ENCODE measurements around the gene ZMAT5. TPM values are rescaled to one million over a fixed set of nuclear protein-coding genes. Genes with fewer than 3 reads are reported as not detected.
A peak's percentile ranks its signal among the peaks of the same experiment; 100 is the strongest.

The ZMAT5 gene
- total RNA-seq, 1 donor from 2014 or later, result 37.1 TPM

- TF ChIP-seq CTCF (IDR thresholded peaks at IDR 0.05; ENCODE audit: insufficient read depth, low read length, poor library complexity, severe bottlenecking), result no peak
- Histone ChIP-seq H3K36me3 (ENCODE audit: control insufficient read depth, insufficient read depth, low read length) (no peaks in the 10 kb centered on the region), H3K27me3 (ENCODE audit: control insufficient read depth, insufficient read depth, low read length) (no peaks in the 10 kb centered on the region), H3K4me3 (ENCODE audit: low read depth, low read length) (no peak overlapping the region)
- DNase-seq (ENCODE audit: low read depth), result peak; percentile 44
Observed at GRCh38 chr22:29773233-29773632, 6.4 kb upstream of the ZMAT5 start.

GRCh38 chr22:29772170-29772641, 5.4 kb upstream of the ZMAT5 start:
- H3K27me3 ChIP-seq (ENCODE audit: control insufficient read depth, insufficient read depth, low read length), result no peaks in the 10 kb centered on the region
- H3K36me3 ChIP-seq (ENCODE audit: control insufficient read depth, insufficient read depth, low read length), result no peaks in the 10 kb centered on the region
- H3K4me3 ChIP-seq (ENCODE audit: low read depth, low read length), result no peak overlapping the region
- DNase-seq (ENCODE audit: low read depth), result no peak
- TF ChIP-seq CTCF (IDR thresholded peaks at IDR 0.05; ENCODE audit: insufficient read depth, low read length, poor library complexity, severe bottlenecking), result peak; percentile 35

GRCh38 chr22:29769723-29770321, 3.0 kb upstream of the ZMAT5 start:
- no peaks in the 10 kb centered on the region for H3K36me3 ChIP-seq (ENCODE audit: control insufficient read depth, insufficient read depth, low read length)
- TF ChIP-seq CTCF (IDR thresholded peaks at IDR 0.05; ENCODE audit: insufficient read depth, low read length, poor library complexity, severe bottlenecking), result no peak
- no peaks in the 10 kb centered on the region for H3K27me3 ChIP-seq (ENCODE audit: control insufficient read depth, insufficient read depth, low read length)
- H3K4me3 ChIP-seq (ENCODE audit: low read depth, low read length), result no peak overlapping the region
- DNase-seq (ENCODE audit: low read depth), result no peak

GRCh38 chr22:29768052-29768693, 1.4 kb upstream of the ZMAT5 start:
- TF ChIP-seq CTCF (IDR thresholded peaks at IDR 0.05; ENCODE audit: insufficient read depth, low read length, poor library complexity, severe bottlenecking), result no peak
- H3K36me3 ChIP-seq (ENCODE audit: control insufficient read depth, insufficient read depth, low read length), result no peaks in the 10 kb centered on the region
- no peak for DNase-seq (ENCODE audit: low read depth)
- H3K27me3 ChIP-seq (ENCODE audit: control insufficient read depth, insufficient read depth, low read length), result no peaks in the 10 kb centered on the region
- H3K4me3 ChIP-seq (ENCODE audit: low read depth, low read length), result peak overlapping the region; percentile 91

- Histone ChIP-seq H3K4me3 (ENCODE audit: low read depth, low read length) (peak within 1 kb of the TSS; percentile 91), H3K36me3 (ENCODE audit: control insufficient read depth, insufficient read depth, low read length) (no peaks in the 10 kb centered on the region), H3K27me3 (ENCODE audit: control insufficient read depth, insufficient read depth, low read length) (no peaks in the 10 kb centered on the region)
- no peak for TF ChIP-seq CTCF (IDR thresholded peaks at IDR 0.05; ENCODE audit: insufficient read depth, low read length, poor library complexity, severe bottlenecking)
- DNase-seq (ENCODE audit: low read depth), result peak; percentile 65
Observed at GRCh38 chr22:29767171-29768051, 604 bp upstream of the ZMAT5 start, which contains the start of gene UQCR10. Gene UQCR10 (plus strand): TSS chr22:29767369. CDS start chr22:29767399, 30 bp downstream.

All from kidney epithelial cell (primary cell).